Natural killer cell treated with Interleukin-12 subunit alpha and Interleukin-12 subunit beta and Interleukin-15 and Interleukin-18, amount 100 ng/mL, for 72 hours (primary cell): ENCODE measurements around the gene CENPW. TPM values are rescaled to one million over a fixed set of nuclear protein-coding genes. Genes with fewer than 3 reads are reported as not detected.

ENCODE experiments used
- ATAC-seq, 2 donors: fragments of 150-1000 bp; cut with Tn5 transposase in 1 of 2; sonication (Bioruptor Pico), chemical (Tn5 transposase) in 1 of 2; 2 replicates each; pipeline ENCODE4 v1.10.0; 2021
- DNase-seq: peaks from one replicate; pipeline ENCODE4 v3.0.0; 2022; ENCODE audit warnings: low spot score
- H3K27ac Mint-ChIP-seq, 2 donors: 1 replicate in 1 of 2; 2 replicates in 1 of 2; pipeline ENCODE4 v1.8.0; 2022; ENCODE audit warnings: mixed read lengths in 2 of 2, mild to moderate bottlenecking in 1 of 2, moderate library complexity in 1 of 2
- H3K27me3 Mint-ChIP-seq, 2 donors: 1 replicate in 1 of 2; 2 replicates in 1 of 2; pipeline ENCODE4 v1.8.0; 2022; ENCODE audit warnings: mixed read lengths in 2 of 2
- H3K36me3 Mint-ChIP-seq: one replicate; pipeline ENCODE4 v1.8.0; 2022; ENCODE audit warnings: mixed read lengths
- H3K4me1 Mint-ChIP-seq, 2 donors: 1 replicate in 1 of 2; 2 replicates in 1 of 2; pipeline ENCODE4 v1.8.0; 2022; ENCODE audit warnings: low read depth in 2 of 2, mixed read lengths in 2 of 2, mild to moderate bottlenecking in 1 of 2
- H3K4me3 Mint-ChIP-seq: one replicate; pipeline ENCODE4 v1.8.0; 2022; ENCODE audit warnings: mixed read lengths
- H3K9me3 Mint-ChIP-seq: 2 replicates; pipeline ENCODE4 v1.8.0; 2022; ENCODE audit warnings: mixed read lengths
- total RNA-seq, 2 donors: library from RNA; stranded (reverse); gene quantifications; one replicate each; pipeline ENCODE4 v1.2.3, GENCODE V29; 2022

CENPW gene
- total RNA-seq, 2 donors from 2014 or later, result 36.2 to 50.4 TPM

GRCh38 chr6:126383203-126383602 is 43.3 kb downstream of the CENPW start:
- ATAC-seq (no peak), DNase-seq (no peak)
- Mint-ChIP-seq H3K36me3 (no peaks in the 10 kb centered on the region), H3K4me3 (no peak overlapping the region), H3K27me3 (no peaks in the 10 kb centered on the region), H3K27ac (no peak overlapping the region), H3K9me3 (peaks cover 23% of the 10 kb centered on the region), H3K4me1 (no peaks in the 10 kb centered on the region)

DNA sequence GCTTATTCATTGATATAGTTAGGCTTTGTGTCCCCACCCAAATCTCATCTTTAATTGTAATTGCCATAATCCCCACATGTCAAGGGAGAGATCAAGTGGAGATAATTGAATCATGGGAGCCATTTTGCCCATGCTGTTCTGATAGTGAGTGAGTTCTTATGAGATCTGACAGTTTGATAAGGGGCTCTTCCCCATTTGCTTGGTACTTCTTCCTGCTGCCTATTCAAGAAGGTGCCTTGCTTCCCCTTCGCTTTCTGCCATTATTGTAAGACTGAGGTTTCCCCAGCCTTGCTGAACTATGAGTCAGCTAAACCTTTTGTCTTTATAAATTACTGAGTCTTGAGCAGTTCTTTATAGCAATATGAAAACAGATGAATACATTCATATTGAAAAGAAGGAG is 45.6 kb downstream of the CENPW start:
- no peaks in the 10 kb centered on the region for H3K4me1 Mint-ChIP-seq
- no peak for ATAC-seq
- H3K9me3 Mint-ChIP-seq, result peaks cover 27% of the 10 kb centered on the region
- no peaks in the 10 kb centered on the region for H3K27me3 Mint-ChIP-seq
- H3K4me3 Mint-ChIP-seq, result no peak overlapping the region
- DNase-seq, result no peak
- no peaks in the 10 kb centered on the region for H3K36me3 Mint-ChIP-seq
- no peak overlapping the region for H3K27ac Mint-ChIP-seq

DNA sequence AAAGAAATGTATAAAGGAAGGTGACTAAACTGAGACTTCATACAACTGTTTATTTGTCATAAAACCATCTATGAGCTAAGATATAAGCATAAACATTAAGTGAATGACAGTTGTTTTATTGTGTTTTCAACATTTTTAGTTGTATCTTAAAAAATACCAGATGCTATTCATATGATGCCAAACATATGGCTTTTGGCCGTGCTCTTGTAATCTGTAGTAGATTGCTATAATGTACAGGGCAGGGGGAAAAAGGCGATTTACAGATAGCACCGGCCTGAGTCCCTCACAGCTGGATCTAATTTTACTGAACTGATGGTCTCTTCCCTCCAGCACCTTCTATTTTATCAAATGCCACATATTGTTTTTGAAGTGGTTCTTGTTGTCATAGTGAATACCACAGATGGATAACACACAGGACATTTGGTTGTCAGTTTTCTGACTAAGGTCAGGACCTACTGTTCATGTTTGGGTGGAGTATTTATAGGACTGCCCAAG is 48.2 kb downstream of the CENPW start:
- H3K4me1 Mint-ChIP-seq, result no peaks in the 10 kb centered on the region
- ATAC-seq, result no peak
- H3K4me3 Mint-ChIP-seq, result no peak overlapping the region
- no peaks in the 10 kb centered on the region for H3K27me3 Mint-ChIP-seq
- DNase-seq, result no peak
- H3K36me3 Mint-ChIP-seq, result no peaks in the 10 kb centered on the region
- peaks cover 22% of the 10 kb centered on the region for H3K9me3 Mint-ChIP-seq
- no peak overlapping the region for H3K27ac Mint-ChIP-seq

DNA sequence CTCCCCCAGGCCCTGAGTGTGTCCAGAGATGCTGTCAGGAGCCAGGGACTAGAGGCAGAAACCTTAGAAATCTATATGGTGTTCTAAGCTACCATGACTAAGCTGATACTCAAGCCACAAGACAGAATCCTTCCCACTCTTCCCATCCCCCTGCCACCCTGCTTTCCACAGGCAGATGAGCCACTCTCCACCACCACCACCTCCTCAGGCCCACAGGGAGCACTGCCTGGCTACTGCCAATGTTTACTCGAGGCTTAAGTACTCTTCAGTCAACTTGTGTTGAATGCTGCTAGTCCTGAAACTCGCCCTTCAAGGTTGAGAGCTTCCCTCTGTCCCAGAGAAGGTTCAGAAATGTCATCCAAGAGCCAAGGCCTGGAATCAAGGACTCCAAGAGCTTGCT is 56.2 kb downstream of the CENPW start:
- Mint-ChIP-seq H3K27me3 (no peaks in the 10 kb centered on the region), H3K4me1 (no peaks in the 10 kb centered on the region)

More for the DNA sequence above, 56.2 kb downstream of the CENPW start:
- ATAC-seq (no peak), DNase-seq (no peak)
- peaks cover 5% of the 10 kb centered on the region for H3K36me3 Mint-ChIP-seq
- no peak overlapping the region for H3K4me3 Mint-ChIP-seq
- H3K27ac Mint-ChIP-seq, result no peak overlapping the region
- H3K9me3 Mint-ChIP-seq, result peaks cover 12% of the 10 kb centered on the region
